ENCODE measurements around the gene ATRIP.

The ATRIP gene

GRCh38 chr3:48446425-48447193 lies at the start of gene ATRIP:
ATRIP (plus strand) TSS chr3:48446737; CDS start chr3:48446846, 109 bp downstream.
- Histone ChIP-seq H3K27ac (ENCODE audit: low read length) (no peak within 1 kb of the TSS), H3K4me2 (ENCODE audit: low read length) (peak within 1 kb of the TSS; percentile 92), H2AFZ (ENCODE audit: low read depth, low read length) (peak within 1 kb of the TSS; percentile 81), H3K9me3 (ENCODE audit: insufficient read depth, low read length) (no peaks in the 10 kb centered on the region), H3K36me3 (replicated peaks; ENCODE audit: low read depth, low read length) (peaks cover 24% of the 10 kb centered on the region), H3K79me2 (ENCODE audit: low read length) (peaks cover 50% of the 10 kb centered on the region), H3K9ac (ENCODE audit: low read length) (peak within 1 kb of the TSS; percentile 76), H3K4me3 (ENCODE audit: low read length) (peak within 1 kb of the TSS; percentile 89), H4K20me1 (ENCODE audit: insufficient read depth, low read length) (peaks cover 3% of the 10 kb centered on the region; the same call in 1 of the 2 replicates), H3K27me3 (ENCODE audit: low read depth, low read length) (no peaks in the 10 kb centered on the region), H3K4me1 (ENCODE audit: low read length) (peaks cover 20% of the 10 kb centered on the region)
- no peak for TF ChIP-seq EZH2phosphoT487 (IDR thresholded peaks at IDR 0.05; ENCODE audit: low read depth)
- no peak for TF ChIP-seq CTCF (IDR thresholded peaks at IDR 0.05; ENCODE audit: low read depth, low read length)

DNA sequence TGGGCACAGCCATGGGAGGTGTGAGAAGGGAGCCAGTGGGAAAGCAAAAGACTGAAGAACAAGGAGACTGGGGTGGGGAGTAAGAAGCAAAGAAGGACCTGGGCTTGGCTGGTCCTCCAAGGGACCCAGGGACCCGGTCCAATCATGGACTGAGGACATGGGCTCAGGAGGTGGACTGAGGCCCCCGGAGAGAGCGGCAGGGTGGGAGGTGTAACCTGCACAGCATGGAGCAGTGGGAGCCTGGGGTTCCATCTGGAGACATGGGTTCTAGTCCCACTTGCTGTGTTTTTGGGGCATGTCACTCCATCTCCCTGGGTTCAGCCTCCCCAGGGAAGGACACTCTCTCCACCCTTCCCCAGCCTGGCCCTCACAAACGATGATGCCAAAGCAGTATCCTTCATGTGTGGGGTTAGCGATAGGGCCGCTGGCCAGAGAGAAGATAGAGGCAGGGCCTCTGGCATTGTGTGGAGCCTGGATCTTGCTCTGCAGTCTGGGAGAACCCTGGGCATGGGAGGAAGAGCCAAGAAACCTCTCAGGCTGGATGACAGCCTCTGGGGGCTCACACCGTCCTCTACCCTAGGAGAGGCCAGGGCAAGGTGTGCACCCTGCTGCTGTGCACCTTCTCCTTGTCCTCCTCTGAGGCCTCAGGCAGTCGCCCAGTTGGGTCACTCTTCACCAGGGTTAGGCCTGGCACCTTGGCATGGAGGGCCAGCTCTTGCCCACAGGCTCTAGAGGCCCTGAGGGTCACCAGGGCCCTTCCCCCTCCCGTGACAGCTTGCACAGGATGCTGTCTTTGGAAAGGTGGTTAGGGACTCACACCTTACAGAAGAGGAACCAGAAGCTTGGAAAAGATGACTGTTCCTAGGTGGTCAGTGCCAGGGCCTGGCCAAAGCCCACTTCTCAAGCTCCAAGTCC lies 48.5 kb upstream of the ATRIP start:
- Histone ChIP-seq H2AFZ (ENCODE audit: low read depth, low read length) (no peak overlapping the region), H3K9me3 (ENCODE audit: insufficient read depth, low read length) (no peaks in the 10 kb centered on the region), H3K4me3 (ENCODE audit: low read length) (no peak overlapping the region), H3K79me2 (ENCODE audit: low read length) (no peaks in the 10 kb centered on the region), H3K9ac (ENCODE audit: low read length) (no peak overlapping the region), H3K4me2 (ENCODE audit: low read length) (no peak overlapping the region), H3K4me1 (ENCODE audit: low read length) (no peaks in the 10 kb centered on the region), H4K20me1 (ENCODE audit: insufficient read depth, low read length) (no peaks in the 10 kb centered on the region), H3K27ac (ENCODE audit: low read length) (no peak overlapping the region), H3K36me3 (replicated peaks; ENCODE audit: low read depth, low read length) (no peaks in the 10 kb centered on the region), H3K27me3 (ENCODE audit: low read depth, low read length) (peaks cover 13% of the 10 kb centered on the region; the same call in 1 of the 2 replicates)
- no peak for TF ChIP-seq CTCF (IDR thresholded peaks at IDR 0.05; ENCODE audit: low read depth, low read length)
- no peak for TF ChIP-seq EZH2phosphoT487 (IDR thresholded peaks at IDR 0.05; ENCODE audit: low read depth)

- H3K36me3 ChIP-seq (replicated peaks; ENCODE audit: low read depth, low read length): no peaks in the 10 kb centered on the region
- peaks cover 13% of the 10 kb centered on the region; the same call in 1 of the 2 replicates for H3K27me3 ChIP-seq (ENCODE audit: low read depth, low read length)
- no peak overlapping the region for H3K4me3 ChIP-seq (ENCODE audit: low read length)
- no peak overlapping the region for H2AFZ ChIP-seq (ENCODE audit: low read depth, low read length)
- no peak overlapping the region for H3K4me2 ChIP-seq (ENCODE audit: low read length)
- H3K4me1 ChIP-seq (ENCODE audit: low read length): no peaks in the 10 kb centered on the region
- no peak overlapping the region for H3K9ac ChIP-seq (ENCODE audit: low read length)
- no peaks in the 10 kb centered on the region for H3K79me2 ChIP-seq (ENCODE audit: low read length)
- H4K20me1 ChIP-seq (ENCODE audit: insufficient read depth, low read length): no peaks in the 10 kb centered on the region
- H3K9me3 ChIP-seq (ENCODE audit: insufficient read depth, low read length): no peaks in the 10 kb centered on the region
- H3K27ac ChIP-seq (ENCODE audit: low read length): no peak overlapping the region
- no peak for TF ChIP-seq CTCF (IDR thresholded peaks at IDR 0.05; ENCODE audit: low read depth, low read length)
- no peak for TF ChIP-seq EZH2phosphoT487 (IDR thresholded peaks at IDR 0.05; ENCODE audit: low read depth)
These were observed 47.7 kb upstream of the ATRIP start for GRCh38 chr3:48398701-48399386.

Data from OCI-LY3 (cell line).